Loucy (cell line): ENCODE results near the gene RPIA.

Experiments used
- H2AFZ ChIP-seq: fragments of 200-600 bp; sonication (generic); 2 replicates; pipeline ENCODE4 v1.6.0; 2016; ENCODE audit warnings: antibody characterized with exemption, mild to moderate bottlenecking, low read length, moderate library complexity
- H3F3A ChIP-seq: fragments of 200-600 bp; 2 replicates; pipeline ENCODE4 v1.6.0; 2016; ENCODE audit warnings: antibody characterized with exemption, low read depth, mild to moderate bottlenecking
- H3K27me3 ChIP-seq: fragments of 200-600 bp; sonication (generic); 2 replicates; pipeline ENCODE4 v1.6.1; 2014; ENCODE audit warnings: low read length, mild to moderate bottlenecking; ENCODE audit not compliant: insufficient read depth, poor library complexity, severe bottlenecking
- H3K36me3 ChIP-seq: fragments of 200-600 bp; sonication (generic); 2 replicates; pipeline ENCODE4 v1.6.1; 2016; ENCODE audit warnings: low read length; ENCODE audit not compliant: insufficient read depth
- H3K4me1 ChIP-seq: fragments of 200-600 bp; sonication (generic); 2 replicates; pipeline ENCODE4 v1.5.1; 2014; ENCODE audit warnings: low read length, mild to moderate bottlenecking; ENCODE audit not compliant: insufficient read depth, poor library complexity, severe bottlenecking
- H3K4me2 ChIP-seq: fragments of 200-600 bp; sonication (generic); 2 replicates; pipeline ENCODE4 v1.6.0; 2014; ENCODE audit warnings: antibody characterized with exemption, low read length, low read depth, mild to moderate bottlenecking; ENCODE audit not compliant: poor library complexity, severe bottlenecking
- H3K4me3 ChIP-seq: fragments of 200-600 bp; sonication (generic); 2 replicates; pipeline ENCODE4 v1.5.1; 2014; ENCODE audit warnings: low read length, mild to moderate bottlenecking, mixed read lengths; ENCODE audit not compliant: poor library complexity, severe bottlenecking
- H3K79me2 ChIP-seq: fragments of 200-600 bp; sonication (generic); 2 replicates; pipeline ENCODE4 v1.6.1; 2014; ENCODE audit warnings: low read length; ENCODE audit not compliant: insufficient read depth
- H3K9ac ChIP-seq: fragments of 200-600 bp; sonication (generic); 2 replicates; pipeline ENCODE4 v1.6.0; 2014; ENCODE audit warnings: mild to moderate bottlenecking, low read depth, low read length, moderate library complexity; ENCODE audit not compliant: poor library complexity, severe bottlenecking
- H3K9me2 ChIP-seq: fragments of 200-600 bp; sonication (generic); replicated peaks from 2 replicates; pipeline ENCODE4 v1.6.1; 2016; ENCODE audit warnings: low read depth, low read length, mixed read lengths
- H3K9me3 ChIP-seq: fragments of 200-600 bp; sonication (generic); 2 replicates; pipeline ENCODE4 v1.6.1; 2014; ENCODE audit warnings: mild to moderate bottlenecking, antibody characterized with exemption, low read length, low read depth; ENCODE audit not compliant: insufficient read depth
- H4K20me1 ChIP-seq: fragments of 200-600 bp; sonication (generic); 2 replicates; pipeline ENCODE4 v1.6.0; 2014; ENCODE audit warnings: antibody characterized with exemption, low read length, mild to moderate bottlenecking; ENCODE audit not compliant: insufficient read depth, poor library complexity, severe bottlenecking
- CTCF ChIP-seq: fragments of 200-600 bp; sonication (generic); conservative IDR thresholded peaks from 2 replicates; pipeline ENCODE4 v1.5.1; 2014; ENCODE audit warnings: mild to moderate bottlenecking, antibody characterized with exemption, low read length
- EZH2phosphoT487 ChIP-seq: fragments of 200-600 bp; IDR thresholded peaks from 2 replicates; pipeline ENCODE4 v1.6.1; 2018; ENCODE audit warnings: antibody characterized with exemption, mild to moderate bottlenecking, moderate library complexity, borderline replicate concordance

The RPIA gene

GRCh38 chr2:88651646-88652045, 39.8 kb upstream of the RPIA start:
- Histone ChIP-seq H3K9me3 (no peaks in the 10 kb centered on the region), H3K27me3 (no peaks in the 10 kb centered on the region), H3K4me3 (no peak overlapping the region), H3K36me3 (no peaks in the 10 kb centered on the region), H3K79me2 (no peaks in the 10 kb centered on the region), H2AFZ (no peak overlapping the region), H3F3A (no peaks in the 10 kb centered on the region), H3K9me2 (no peaks in the 10 kb centered on the region), H3K4me2 (no peak overlapping the region), H4K20me1 (no peaks in the 10 kb centered on the region), H3K4me1 (no peaks in the 10 kb centered on the region), H3K9ac (no peak overlapping the region)
- TF ChIP-seq EZH2phosphoT487 (no peak), CTCF (no peak)

- no peak overlapping the region for H3K9ac ChIP-seq
- H3K36me3 ChIP-seq, result no peaks in the 10 kb centered on the region
- no peaks in the 10 kb centered on the region for H3F3A ChIP-seq
- no peaks in the 10 kb centered on the region for H3K9me3 ChIP-seq
- H3K27me3 ChIP-seq, result no peaks in the 10 kb centered on the region
- no peak overlapping the region for H2AFZ ChIP-seq
- H4K20me1 ChIP-seq, result no peaks in the 10 kb centered on the region
- H3K4me3 ChIP-seq, result no peak overlapping the region
- TF ChIP-seq EZH2phosphoT487, result no peak
- TF ChIP-seq CTCF, result no peak
- H3K79me2 ChIP-seq, result no peaks in the 10 kb centered on the region
- no peak overlapping the region for H3K4me2 ChIP-seq
- H3K9me2 ChIP-seq, result no peaks in the 10 kb centered on the region
- no peaks in the 10 kb centered on the region for H3K4me1 ChIP-seq
Measured at GRCh38 chr2:88654714-88655113, 36.8 kb upstream of the RPIA start.

GRCh38 chr2:88656690-88657089, 34.8 kb upstream of the RPIA start:
- no peak for TF ChIP-seq CTCF
- no peak for TF ChIP-seq EZH2phosphoT487
- Histone ChIP-seq H3K79me2 (no peaks in the 10 kb centered on the region), H3K4me3 (no peak overlapping the region), H2AFZ (no peak overlapping the region), H3K36me3 (no peaks in the 10 kb centered on the region), H3K27me3 (no peaks in the 10 kb centered on the region), H3K9ac (no peak overlapping the region), H3K9me2 (no peaks in the 10 kb centered on the region), H3K4me2 (no peak overlapping the region), H3F3A (no peaks in the 10 kb centered on the region), H4K20me1 (no peaks in the 10 kb centered on the region), H3K4me1 (no peaks in the 10 kb centered on the region), H3K9me3 (no peaks in the 10 kb centered on the region)
